ENCODE data around the gene LHX4. TPM values are rescaled to one million over a fixed set of nuclear protein-coding genes. Genes with fewer than 3 reads are reported as not detected.
A peak's percentile ranks its signal among the peaks of the same experiment; 100 is the strongest.

Gene LHX4
- total RNA-seq, 1 donor from 2014 or later: not detected

GRCh38 chr1:180185281-180185680 lies 44.8 kb upstream of the LHX4 start:
- DNase-seq (ENCODE audit: low read depth): no peak
- TF ChIP-seq CTCF (conservative IDR thresholded peaks at IDR 0.05; ENCODE audit: low read depth, low read length): no peak
- no peak overlapping the region for H3K4me3 ChIP-seq (ENCODE audit: low read depth, low read length)

- no peak for DNase-seq (ENCODE audit: low read depth)
- TF ChIP-seq CTCF (conservative IDR thresholded peaks at IDR 0.05; ENCODE audit: low read depth, low read length): no peak
These were observed 44.0 kb upstream of the LHX4 start for GRCh38 chr1:180185971-180186645.

GRCh38 chr1:180186831-180187230 lies 43.2 kb upstream of the LHX4 start:
- DNase-seq (ENCODE audit: low read depth): no peak
- no peak overlapping the region for H3K4me3 ChIP-seq (ENCODE audit: low read depth, low read length)
- TF ChIP-seq CTCF (conservative IDR thresholded peaks at IDR 0.05; ENCODE audit: low read depth, low read length): no peak

More at GRCh38 chr1:180185971-180186645, 44.0 kb upstream of the LHX4 start:
- no peak overlapping the region for H3K4me3 ChIP-seq (ENCODE audit: low read depth, low read length)

- TF ChIP-seq CTCF (conservative IDR thresholded peaks at IDR 0.05; ENCODE audit: low read depth, low read length): no peak
- no peak overlapping the region for H3K4me3 ChIP-seq (ENCODE audit: low read depth, low read length)
- DNase-seq (ENCODE audit: low read depth): no peak
These were observed 42.4 kb upstream of the LHX4 start for GRCh38 chr1:180187626-180188025.

GRCh38 chr1:180188091-180188506 lies 42.0 kb upstream of the LHX4 start:
- DNase-seq (ENCODE audit: low read depth): no peak
- peak; percentile 91 for TF ChIP-seq CTCF (conservative IDR thresholded peaks at IDR 0.05; ENCODE audit: low read depth, low read length)
- H3K4me3 ChIP-seq (ENCODE audit: low read depth, low read length): no peak overlapping the region

GRCh38 chr1:180188684-180189175 lies 41.3 kb upstream of the LHX4 start:
- H3K4me3 ChIP-seq (ENCODE audit: low read depth, low read length): no peak overlapping the region
- no peak for DNase-seq (ENCODE audit: low read depth)
- TF ChIP-seq CTCF (conservative IDR thresholded peaks at IDR 0.05; ENCODE audit: low read depth, low read length): no peak

GRCh38 chr1:180190091-180190490 lies 40.0 kb upstream of the LHX4 start:
- no peak overlapping the region for H3K4me3 ChIP-seq (ENCODE audit: low read depth, low read length)
- no peak for DNase-seq (ENCODE audit: low read depth)
- no peak for TF ChIP-seq CTCF (conservative IDR thresholded peaks at IDR 0.05; ENCODE audit: low read depth, low read length)
